Inflammatory macrophage treated with lipopolysaccharide for 1 hour (primary cell): Measurements from ENCODE around the gene COL4A6.
"Not testable (repeated sequence)": the region's sequence is repeated elsewhere in the genome, so short reads cannot be mapped to it uniquely, and the experiment has no call there.

Experiments used
- DNase-seq, 2 donors: peaks; one replicate each; pipeline ENCODE4 v3.0.0-alpha.2; 2020 to 2022

Gene COL4A6

GRCh38 chrX:108438110-108438623, at the start of gene COL4A6:
COL4A6 (minus strand) TSS chrX:108438422; CDS start chrX:108438196, 226 bp downstream.
- DNase-seq, result no peak

GRCh38 chrX:108485960-108486359, 47.7 kb upstream of the COL4A6 start:
- no peak for DNase-seq

DNA sequence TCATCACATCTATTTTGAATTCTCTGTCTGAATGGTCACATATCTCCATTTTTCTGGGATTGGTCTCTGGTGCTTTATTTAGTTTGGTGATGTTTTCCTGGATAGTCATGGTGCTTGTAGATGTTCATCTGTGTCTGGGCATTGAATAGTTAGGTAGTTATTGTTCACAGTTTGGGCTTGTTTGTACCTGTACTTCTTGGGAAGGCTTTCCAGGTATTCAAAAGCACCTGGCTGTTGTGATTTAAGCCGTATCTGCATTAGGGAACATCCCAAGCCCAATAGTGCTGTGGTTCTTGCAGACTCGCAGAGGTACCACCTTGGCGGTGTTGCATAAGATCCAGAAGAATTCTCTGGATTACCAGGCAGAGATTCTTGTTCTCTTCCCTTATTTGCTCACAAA, 46.0 kb upstream of the COL4A6 start:
- no peak for DNase-seq

DNA sequence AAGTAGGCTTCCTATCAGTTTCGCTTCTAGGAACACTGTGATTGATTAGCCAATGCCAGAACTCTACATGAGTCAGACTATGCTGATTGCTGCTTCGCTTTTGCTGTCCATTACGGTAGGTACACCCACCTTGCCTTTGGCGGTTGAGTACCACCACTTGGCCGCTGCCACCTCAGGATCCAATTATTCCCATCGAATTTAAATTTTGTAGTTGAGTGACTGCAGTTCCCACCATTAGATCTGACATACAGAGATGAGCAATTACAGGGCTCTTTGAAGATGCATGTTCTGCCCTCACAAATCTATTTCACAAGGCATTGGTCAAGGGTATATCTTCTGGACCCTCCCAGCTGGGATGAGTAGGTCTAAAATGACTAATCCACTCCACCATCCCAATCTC, 43.3 kb upstream of the COL4A6 start:
- not testable (repeated sequence) for DNase-seq

- no peak for DNase-seq
These were observed 35.8 kb upstream of the COL4A6 start for GRCh38 chrX:108473979-108474378.

GRCh38 chrX:108468486-108468885, 30.3 kb upstream of the COL4A6 start:
- DNase-seq, result no peak

DNA sequence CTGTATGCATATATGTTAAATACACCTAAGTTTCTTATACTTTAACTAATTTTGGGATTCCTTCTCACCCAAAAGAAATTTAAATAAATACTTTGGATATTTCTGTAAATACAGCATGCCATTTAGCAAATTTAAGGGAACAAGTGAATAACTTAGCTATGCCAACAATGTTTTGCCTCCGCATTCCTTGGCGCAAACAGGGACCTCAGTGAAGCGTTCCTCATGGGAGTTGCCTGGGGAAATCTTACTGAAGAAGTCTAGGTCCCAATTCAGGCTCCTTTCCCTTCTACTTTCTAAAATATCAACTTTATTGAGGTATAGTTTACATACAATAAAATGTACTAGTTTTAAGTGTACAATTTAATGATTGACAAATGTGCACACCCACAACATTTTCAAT, 26.4 kb upstream of the COL4A6 start:
- no peak for DNase-seq

GRCh38 chrX:108456971-108457477, 18.8 kb upstream of the COL4A6 start:
- DNase-seq, result no peak

DNA sequence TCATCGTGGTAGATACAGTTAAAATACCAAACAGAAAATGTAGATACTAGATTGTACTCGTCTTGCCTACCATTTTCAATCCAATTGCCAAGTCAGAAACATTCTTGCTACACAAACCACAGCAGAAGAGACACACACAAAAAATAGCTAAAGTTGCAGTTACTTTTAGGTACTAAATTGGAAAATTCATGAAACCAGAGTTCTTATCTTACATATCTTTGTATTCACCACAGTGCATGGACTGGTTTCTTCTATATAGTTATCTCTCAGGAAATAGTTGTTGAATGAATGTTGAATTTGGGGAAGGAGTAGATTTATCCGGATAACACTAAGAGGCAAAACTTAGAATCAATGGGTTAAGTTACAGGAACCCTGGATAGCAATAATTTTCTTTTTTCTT, 15.6 kb upstream of the COL4A6 start:
- no peak for DNase-seq

- no peak for DNase-seq
These were observed 9.1 kb upstream of the COL4A6 start for GRCh38 chrX:108447303-108447702.

- DNase-seq, result no peak
These were observed 4.8 kb upstream of the COL4A6 start for GRCh38 chrX:108442901-108443464.

DNA sequence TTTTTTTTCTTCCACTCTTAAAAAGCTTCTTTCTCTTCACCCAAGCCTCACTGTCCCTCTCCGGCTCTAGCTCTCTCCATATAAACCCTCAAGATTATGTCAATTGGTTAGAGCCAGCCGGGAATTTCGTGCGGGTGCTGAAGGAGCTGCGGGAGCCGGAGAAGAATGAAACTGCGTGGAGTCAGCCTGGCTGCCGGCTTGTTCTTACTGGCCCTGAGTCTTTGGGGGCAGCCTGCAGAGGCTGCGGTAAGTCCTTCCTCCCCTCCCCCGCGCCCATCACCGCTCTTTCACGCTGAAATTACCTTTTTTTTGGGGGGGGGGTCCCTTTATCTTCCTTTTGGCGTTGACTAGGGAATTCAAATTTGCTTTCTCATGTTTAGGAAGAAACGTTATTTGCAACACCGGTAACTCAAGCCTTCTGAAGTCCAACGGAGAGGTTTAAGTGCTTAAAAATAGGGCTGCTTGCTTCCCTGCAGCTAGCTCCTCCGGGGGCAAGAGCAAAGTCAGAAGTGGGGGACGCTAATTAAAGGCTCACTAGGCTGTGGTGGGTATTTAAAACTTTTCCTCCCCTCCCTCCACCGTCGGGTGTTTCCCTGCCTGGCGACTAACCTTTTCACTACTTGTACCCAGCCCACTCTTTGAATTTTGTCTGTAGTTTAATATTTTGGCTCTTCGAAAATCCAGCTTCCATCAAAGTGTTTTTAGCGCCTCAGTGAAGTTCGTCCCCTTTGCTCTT, 1.9 kb upstream of the COL4A6 start:
- DNase-seq, result no peak

GRCh38 chrX:108439426-108439942, 1.3 kb upstream of the COL4A6 start, which contains the start of gene COL4A5:
COL4A5 (plus strand) TSS chrX:108439838; CDS start chrX:108440126, 288 bp downstream.
- no peak for DNase-seq

- no peak for DNase-seq
These were observed 693 bp downstream of the COL4A6 start for GRCh38 chrX:108437349-108438109.

- no peak for DNase-seq
These were observed 3.0 kb downstream of the COL4A6 start for GRCh38 chrX:108435261-108435660.

GRCh38 chrX:108426262-108426661, 12.0 kb downstream of the COL4A6 start:
- DNase-seq, result no peak

DNA sequence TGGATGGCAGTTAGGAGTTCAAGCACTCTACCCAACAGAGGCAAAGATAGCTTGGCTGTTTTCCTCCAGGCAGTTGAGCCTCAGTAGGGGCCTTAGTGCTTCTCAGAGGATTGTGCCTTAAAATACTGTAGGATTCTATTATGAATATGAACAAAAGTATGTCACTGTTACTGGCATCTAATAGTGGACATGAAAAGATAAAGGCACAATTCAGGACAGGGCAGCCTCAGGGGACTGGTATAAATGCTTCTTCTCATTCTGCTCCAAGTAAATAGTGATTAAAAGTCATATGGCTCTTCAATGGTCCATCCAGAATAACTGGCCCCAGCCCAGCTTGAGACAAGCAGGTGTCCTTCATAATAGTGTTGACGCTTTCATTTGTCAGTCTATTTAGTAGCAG, 17.7 kb downstream of the COL4A6 start:
- DNase-seq, result no peak

DNA sequence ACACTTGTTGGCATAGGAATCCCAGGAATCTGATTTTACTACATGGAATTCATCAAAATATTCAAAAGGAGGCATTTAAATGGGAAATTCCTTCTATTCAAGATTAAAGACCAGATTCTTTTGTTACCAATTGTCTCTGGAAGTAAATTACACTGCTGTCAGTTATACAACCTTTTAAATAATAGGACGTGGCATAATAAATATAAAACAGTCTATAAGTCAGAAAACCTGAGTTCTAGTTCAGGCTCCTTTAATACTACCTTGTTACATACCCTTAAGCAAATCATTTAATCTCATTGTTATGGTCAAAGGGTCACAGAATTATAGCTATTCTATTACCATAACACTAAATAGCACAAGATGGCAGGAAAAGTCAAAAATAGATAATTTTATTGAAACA, 18.8 kb downstream of the COL4A6 start:
- DNase-seq, result no peak

- no peak for DNase-seq
These were observed 21.0 kb downstream of the COL4A6 start for GRCh38 chrX:108417257-108417656.

DNA sequence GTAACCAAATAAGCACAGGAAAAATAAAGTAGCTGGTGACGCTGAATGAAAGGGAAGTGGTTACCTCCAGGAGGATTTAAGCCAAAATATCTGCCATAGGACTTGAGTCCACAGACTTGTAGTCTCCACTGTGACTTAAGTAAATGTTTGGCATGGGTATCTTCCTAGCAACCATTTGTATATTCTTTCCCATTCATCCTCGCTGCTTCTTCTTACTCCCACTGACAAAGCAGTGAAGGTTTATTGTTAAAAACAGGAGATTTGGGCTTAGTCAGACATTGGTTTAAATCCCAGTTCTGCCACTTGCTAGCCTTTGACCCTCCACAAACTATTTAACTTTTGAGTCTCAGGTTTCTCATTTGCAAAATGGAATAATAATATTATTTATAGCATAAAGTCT, 22.3 kb downstream of the COL4A6 start:
- DNase-seq, result no peak

DNA sequence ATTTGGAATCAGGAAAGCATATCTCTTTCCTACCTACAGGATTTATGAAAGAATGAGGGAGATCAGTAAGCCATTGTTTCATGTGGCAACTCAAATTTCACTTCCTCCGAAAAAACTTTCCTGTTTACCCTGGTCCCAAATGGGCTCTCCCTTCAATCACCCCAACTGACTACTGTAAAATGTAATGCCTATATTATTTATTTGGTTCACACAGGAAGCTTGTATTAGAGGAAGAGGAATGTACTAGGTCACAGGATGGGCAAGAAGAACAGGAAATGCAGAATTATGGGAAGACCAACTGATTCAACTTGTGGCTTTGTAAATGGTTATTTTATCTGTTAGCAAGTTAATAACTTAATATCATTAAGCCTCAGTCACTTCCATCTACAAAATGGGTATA, 23.1 kb downstream of the COL4A6 start:
- DNase-seq, result no peak

DNA sequence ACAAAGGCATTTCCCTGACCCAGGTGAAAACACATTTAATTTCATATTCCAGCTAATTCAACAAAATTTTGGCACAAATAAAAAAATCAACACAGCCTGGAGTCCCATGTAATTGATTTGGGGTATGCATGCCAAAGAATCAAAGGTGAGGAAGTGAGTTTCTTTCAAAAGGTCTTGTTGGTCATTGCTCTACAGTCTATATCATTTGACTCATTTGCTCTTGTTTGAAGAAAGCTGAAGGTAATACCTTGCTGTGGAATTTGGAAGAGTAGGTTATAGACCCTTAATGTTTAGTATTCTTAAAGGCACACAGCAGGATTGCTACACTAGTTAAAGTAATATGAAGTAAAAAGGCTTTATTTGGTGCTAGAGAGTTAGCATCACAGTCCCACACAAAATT, 25.4 kb downstream of the COL4A6 start:
- DNase-seq, result no peak
